Measurements from ENCODE around the gene CRTAP. TPM values are rescaled to one million over a fixed set of nuclear protein-coding genes. Genes with fewer than 3 reads are reported as not detected.

Gene CRTAP
- total RNA-seq, 1 experiment from 2014 or later = 179 TPM

- intact Hi-C loops (cut with micrococcal nuclease) = no loop called here
- no peak for TF ChIP-seq CTCF (IDR thresholded peaks at IDR 0.05; ENCODE audit: unreplicated experiment)
- ChIA-PET CTCF (interaction anchor here (0.6 to 2.7 kb wide), 4 partner anchors 9 to 237 kb away, joined by 3 to 25 read pairs (median 11); no protein-coding TSS in a partner anchor), POLR2A (interaction anchor here (0.7 to 1.6 kb wide), 5 partner anchors 8 to 228 kb away, joined by 3 to 7 read pairs (median 3); no protein-coding TSS in a partner anchor)
- no TSS peak for BruUV-seq (replicated peaks)
- Mint-ChIP-seq H3K27ac (ENCODE audit: low read depth, unreplicated experiment) (no peak overlapping the region), H3K4me1 (ENCODE audit: insufficient read depth, unreplicated experiment) (no peaks in the 10 kb centered on the region), H3K36me3 (ENCODE audit: insufficient read depth, unreplicated experiment) (peaks cover 76% of the 10 kb centered on the region), H3K9me3 (ENCODE audit: unreplicated experiment) (no peaks in the 10 kb centered on the region), H3K27me3 (ENCODE audit: insufficient read depth, unreplicated experiment) (no peaks in the 10 kb centered on the region), H3K4me3 (ENCODE audit: unreplicated experiment) (no peak overlapping the region)
- no peak for DNase-seq (ENCODE audit: unreplicated experiment)
Measured at GRCh38 chr3:33141006-33141405, 27.2 kb downstream of the CRTAP start.

- peak; percentile 34 for TF ChIP-seq CTCF (IDR thresholded peaks at IDR 0.05; ENCODE audit: unreplicated experiment)
- Mint-ChIP-seq H3K9me3 (ENCODE audit: unreplicated experiment) (no peaks in the 10 kb centered on the region), H3K4me3 (ENCODE audit: unreplicated experiment) (no peak overlapping the region), H3K27ac (ENCODE audit: low read depth, unreplicated experiment) (no peak overlapping the region), H3K4me1 (ENCODE audit: insufficient read depth, unreplicated experiment) (peaks cover 9% of the 10 kb centered on the region), H3K36me3 (ENCODE audit: insufficient read depth, unreplicated experiment) (peaks cover 61% of the 10 kb centered on the region), H3K27me3 (ENCODE audit: insufficient read depth, unreplicated experiment) (no peaks in the 10 kb centered on the region)
- intact Hi-C loops (cut with micrococcal nuclease) = no loop called here
- BruUV-seq (replicated peaks) = no TSS peak
- no peak for DNase-seq (ENCODE audit: unreplicated experiment)
- POLR2A ChIA-PET = no interaction called here
- CTCF ChIA-PET = interaction anchor here (0.7 to 1.8 kb wide), 5 partner anchors 13 to 229 kb away, joined by 3 to 11 read pairs (median 5); no protein-coding TSS in a partner anchor
Measured at GRCh38 chr3:33144433-33144832, 30.6 kb downstream of the CRTAP start.

GRCh38 chr3:33145221-33145900 lies 31.5 kb downstream of the CRTAP start:
- intact Hi-C loops (cut with micrococcal nuclease) = no loop called here
- CTCF ChIA-PET = interaction anchor here (1.1 to 5.0 kb wide), 4 partner anchors 14 to 227 kb away, joined by 5 to 51 read pairs (median 21); no protein-coding TSS in a partner anchor
- no peaks in the 10 kb centered on the region for H3K27me3 Mint-ChIP-seq (ENCODE audit: insufficient read depth, unreplicated experiment)
- BruUV-seq (replicated peaks) = no TSS peak
- H3K27ac Mint-ChIP-seq (ENCODE audit: low read depth, unreplicated experiment) = no peak overlapping the region
- no peak for DNase-seq (ENCODE audit: unreplicated experiment)
- peaks cover 9% of the 10 kb centered on the region for H3K4me1 Mint-ChIP-seq (ENCODE audit: insufficient read depth, unreplicated experiment)
- no peak overlapping the region for H3K4me3 Mint-ChIP-seq (ENCODE audit: unreplicated experiment)
- no peak for TF ChIP-seq CTCF (IDR thresholded peaks at IDR 0.05; ENCODE audit: unreplicated experiment)
- H3K9me3 Mint-ChIP-seq (ENCODE audit: unreplicated experiment) = no peaks in the 10 kb centered on the region
- POLR2A ChIA-PET = interaction anchor here (0.5 kb wide), 1 partner anchor 13 kb away, joined by 5 read pairs; no protein-coding TSS in a partner anchor
- H3K36me3 Mint-ChIP-seq (ENCODE audit: insufficient read depth, unreplicated experiment) = peaks cover 52% of the 10 kb centered on the region

- CTCF ChIA-PET = interaction anchor here (0.6 to 5.0 kb wide), 3 partner anchors 15 to 227 kb away, joined by 3 to 51 read pairs (median 31); no protein-coding TSS in a partner anchor
- POLR2A ChIA-PET = interaction anchor here (0.5 to 2.6 kb wide), 3 partner anchors 13 to 132 kb away, joined by 4 to 7 read pairs (median 5); partner anchors contain the start of gene FBXL2
Measured at GRCh38 chr3:33145901-33146580, 32.2 kb downstream of the CRTAP start.

More at GRCh38 chr3:33145901-33146580, 32.2 kb downstream of the CRTAP start:
- no peaks in the 10 kb centered on the region for H3K27me3 Mint-ChIP-seq (ENCODE audit: insufficient read depth, unreplicated experiment)
- DNase-seq (ENCODE audit: unreplicated experiment) = no peak
- no peak for TF ChIP-seq CTCF (IDR thresholded peaks at IDR 0.05; ENCODE audit: unreplicated experiment)
- no TSS peak for BruUV-seq (replicated peaks)
- H3K27ac Mint-ChIP-seq (ENCODE audit: low read depth, unreplicated experiment) = no peak overlapping the region
- intact Hi-C loops (cut with micrococcal nuclease) = no loop called here
- H3K9me3 Mint-ChIP-seq (ENCODE audit: unreplicated experiment) = no peaks in the 10 kb centered on the region
- H3K4me3 Mint-ChIP-seq (ENCODE audit: unreplicated experiment) = no peak overlapping the region
- peaks cover 9% of the 10 kb centered on the region for H3K4me1 Mint-ChIP-seq (ENCODE audit: insufficient read depth, unreplicated experiment)
- peaks cover 45% of the 10 kb centered on the region for H3K36me3 Mint-ChIP-seq (ENCODE audit: insufficient read depth, unreplicated experiment)

Data from MCF 10A (cell line).